Smooth muscle cell (in vitro differentiated cells): Measurements from ENCODE around the gene FAM184A. TPM values are rescaled to one million over a fixed set of nuclear protein-coding genes. Genes with fewer than 3 reads are reported as not detected.

Experiments used
- DNase-seq: peaks from one replicate; lab custom pipeline; 2025; ENCODE audit not compliant: unreplicated experiment; lab: John Stamatoyannopoulos, UW
- H2AFZ ChIP-seq: fragments of 200-600 bp; sonication (generic); 2 replicates; pipeline ENCODE4 v1.6.0; 2016; ENCODE audit warnings: antibody characterized with exemption, low read depth, mild to moderate bottlenecking
- H3F3A ChIP-seq: fragments of 200-600 bp; sonication (generic); 2 replicates; pipeline ENCODE4 v1.6.0; 2017; ENCODE audit warnings: antibody characterized with exemption, low read depth
- H3K27ac ChIP-seq: fragments of 200-600 bp; sonication (generic); 2 replicates; pipeline ENCODE4 v1.5.1; 2016; ENCODE audit warnings: low read depth, mild to moderate bottlenecking
- H3K27me3 ChIP-seq: fragments of 200-600 bp; sonication (generic); 2 replicates; pipeline ENCODE4 v1.6.1; 2016; ENCODE audit warnings: low read depth, mild to moderate bottlenecking
- H3K36me3 ChIP-seq: fragments of 200-600 bp; sonication (generic); 2 replicates; pipeline ENCODE4 v1.5.1; 2016; ENCODE audit warnings: low read depth
- H3K4me1 ChIP-seq: fragments of 200-600 bp; sonication (generic); 2 replicates; pipeline ENCODE4 v1.5.1; 2016; ENCODE audit warnings: low read depth
- H3K4me2 ChIP-seq: fragments of 200-600 bp; sonication (generic); 2 replicates; pipeline ENCODE4 v1.6.0; 2016; ENCODE audit warnings: mild to moderate bottlenecking
- H3K4me3 ChIP-seq: fragments of 200-600 bp; sonication (generic); 2 replicates; pipeline ENCODE4 v1.5.1; 2016; ENCODE audit warnings: mild to moderate bottlenecking
- H3K79me2 ChIP-seq: fragments of 200-600 bp; sonication (generic); 2 replicates; pipeline ENCODE4 v1.6.0; 2016; ENCODE audit warnings: low read depth, mild to moderate bottlenecking
- H3K9ac ChIP-seq: fragments of 200-600 bp; sonication (generic); 2 replicates; pipeline ENCODE4 v1.6.0; 2016; ENCODE audit warnings: low read depth
- H3K9me3 ChIP-seq: fragments of 200-600 bp; sonication (generic); replicated peaks from 2 replicates; pipeline ENCODE4 v1.5.1; 2016; ENCODE audit warnings: low read depth
- H4K20me1 ChIP-seq: fragments of 200-600 bp; sonication (generic); 2 replicates; pipeline ENCODE4 v1.6.0; 2016; ENCODE audit warnings: low read depth
- WGBS: methylation state at CpG from one replicate; pipeline ENCODE4 v1.1.7; 2016; ENCODE audit warnings: low lambda C conversion rate; 5-methylcytosine and 5-hydroxymethylcytosine counted together
- polyA plus RNA-seq: library from polyadenylated mRNA; unstranded; fragments of >200 nt; fragmentation: Nextera tagmentation; extraction: Ambion mirVana; gene quantifications from 2 replicates; pipeline ENCODE4 v1.2.1, GENCODE V29; 2016
- total RNA-seq: library from RNA; depleted of rRNA; stranded (reverse); fragments of >200 nt; gene quantifications from 2 replicates; pipeline ENCODE4 v1.2.3, GENCODE V29; 2014
- TF ChIP-seq, protein P1 (sequence below): fragments of 200-600 bp; sonication (generic); IDR thresholded peaks from 2 replicates; pipeline ENCODE4 v1.5.1; 2017; ENCODE audit warnings: borderline replicate concordance, mild to moderate bottlenecking, antibody characterized with exemption; ENCODE audit not compliant: insufficient read depth, poor library complexity, severe bottlenecking

FAM184A gene
- total and polyA plus RNA-seq, 2 experiments from 2014 or later = 0.23 to 0.31 TPM

DNA sequence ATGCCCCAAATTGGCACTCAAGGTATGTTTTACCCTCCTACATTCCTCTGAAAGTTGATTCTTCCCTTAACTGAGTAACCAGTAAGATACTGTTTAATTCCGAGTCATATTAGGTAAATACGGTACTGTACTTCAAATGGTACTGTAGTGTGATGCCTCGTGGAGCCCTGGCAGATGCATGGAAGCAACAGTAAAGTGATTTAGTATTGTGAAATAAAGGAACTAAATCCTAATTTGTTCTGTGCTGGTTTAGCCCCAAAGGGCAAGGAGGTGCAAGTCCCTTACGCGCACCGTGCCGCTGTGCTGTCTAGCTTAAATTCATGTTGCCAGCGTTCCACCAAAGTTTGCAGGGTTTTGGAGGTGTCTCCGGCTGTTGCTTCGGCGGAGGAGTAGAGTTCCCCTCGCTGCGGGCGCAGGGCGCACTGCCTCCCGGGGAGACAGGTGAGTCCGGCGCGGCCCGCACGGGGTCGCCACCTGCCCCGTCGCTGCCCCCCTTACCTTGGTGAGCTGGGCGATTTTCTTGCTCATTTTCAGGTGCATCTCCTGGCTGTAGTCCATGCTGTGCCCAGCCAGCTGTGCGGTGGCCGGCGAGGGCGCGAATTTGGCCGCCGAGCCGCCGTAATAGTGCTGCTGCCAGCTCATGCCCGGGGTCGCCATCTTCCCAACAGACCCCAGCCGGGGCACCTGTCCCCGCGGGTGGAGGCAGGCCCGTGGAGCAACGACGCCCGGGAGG lies 655 bp downstream of the FAM184A start:
- no peak overlapping the region for H3K27ac ChIP-seq
- no peaks in the 10 kb centered on the region for H3F3A ChIP-seq
- peaks cover 12% of the 10 kb centered on the region for H3K27me3 ChIP-seq
- H3K36me3 ChIP-seq = no peaks in the 10 kb centered on the region
- H2AFZ ChIP-seq = peak overlapping the region; percentile 52
- H3K4me3 ChIP-seq = peak overlapping the region; percentile 60
- H3K79me2 ChIP-seq = no peaks in the 10 kb centered on the region
- peak overlapping the region; percentile 99 for H3K4me2 ChIP-seq
- WGBS = 6% methylated on average over 40 of the region's 43 CpGs
- no peaks in the 10 kb centered on the region for H3K9me3 ChIP-seq
- no peaks in the 10 kb centered on the region for H3K4me1 ChIP-seq
- TF ChIP-seq, protein P1, sequence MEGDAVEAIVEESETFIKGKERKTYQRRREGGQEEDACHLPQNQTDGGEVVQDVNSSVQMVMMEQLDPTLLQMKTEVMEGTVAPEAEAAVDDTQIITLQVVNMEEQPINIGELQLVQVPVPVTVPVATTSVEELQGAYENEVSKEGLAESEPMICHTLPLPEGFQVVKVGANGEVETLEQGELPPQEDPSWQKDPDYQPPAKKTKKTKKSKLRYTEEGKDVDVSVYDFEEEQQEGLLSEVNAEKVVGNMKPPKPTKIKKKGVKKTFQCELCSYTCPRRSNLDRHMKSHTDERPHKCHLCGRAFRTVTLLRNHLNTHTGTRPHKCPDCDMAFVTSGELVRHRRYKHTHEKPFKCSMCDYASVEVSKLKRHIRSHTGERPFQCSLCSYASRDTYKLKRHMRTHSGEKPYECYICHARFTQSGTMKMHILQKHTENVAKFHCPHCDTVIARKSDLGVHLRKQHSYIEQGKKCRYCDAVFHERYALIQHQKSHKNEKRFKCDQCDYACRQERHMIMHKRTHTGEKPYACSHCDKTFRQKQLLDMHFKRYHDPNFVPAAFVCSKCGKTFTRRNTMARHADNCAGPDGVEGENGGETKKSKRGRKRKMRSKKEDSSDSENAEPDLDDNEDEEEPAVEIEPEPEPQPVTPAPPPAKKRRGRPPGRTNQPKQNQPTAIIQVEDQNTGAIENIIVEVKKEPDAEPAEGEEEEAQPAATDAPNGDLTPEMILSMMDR = no peak
- no peaks in the 10 kb centered on the region for H4K20me1 ChIP-seq
- DNase-seq = no peak
- H3K9ac ChIP-seq = no peak overlapping the region

GRCh38 chr6:119077391-119077642 lies 1.1 kb downstream of the FAM184A start:
- peaks cover 12% of the 10 kb centered on the region for H3K27me3 ChIP-seq
- no peaks in the 10 kb centered on the region for H3K9me3 ChIP-seq
- no peak overlapping the region for H2AFZ ChIP-seq
- no peaks in the 10 kb centered on the region for H3F3A ChIP-seq
- DNase-seq = no peak
- peak overlapping the region; percentile 99 for H3K4me2 ChIP-seq
- WGBS = 64% methylated on average over 3 of the region's 3 CpGs
- no peaks in the 10 kb centered on the region for H4K20me1 ChIP-seq
- no peaks in the 10 kb centered on the region for H3K79me2 ChIP-seq
- H3K4me1 ChIP-seq = no peaks in the 10 kb centered on the region
- no peak overlapping the region for H3K9ac ChIP-seq
- no peak overlapping the region for H3K27ac ChIP-seq
- no peaks in the 10 kb centered on the region for H3K36me3 ChIP-seq
- TF ChIP-seq, protein P1 = no peak
- H3K4me3 ChIP-seq = peak overlapping the region; percentile 60

DNA sequence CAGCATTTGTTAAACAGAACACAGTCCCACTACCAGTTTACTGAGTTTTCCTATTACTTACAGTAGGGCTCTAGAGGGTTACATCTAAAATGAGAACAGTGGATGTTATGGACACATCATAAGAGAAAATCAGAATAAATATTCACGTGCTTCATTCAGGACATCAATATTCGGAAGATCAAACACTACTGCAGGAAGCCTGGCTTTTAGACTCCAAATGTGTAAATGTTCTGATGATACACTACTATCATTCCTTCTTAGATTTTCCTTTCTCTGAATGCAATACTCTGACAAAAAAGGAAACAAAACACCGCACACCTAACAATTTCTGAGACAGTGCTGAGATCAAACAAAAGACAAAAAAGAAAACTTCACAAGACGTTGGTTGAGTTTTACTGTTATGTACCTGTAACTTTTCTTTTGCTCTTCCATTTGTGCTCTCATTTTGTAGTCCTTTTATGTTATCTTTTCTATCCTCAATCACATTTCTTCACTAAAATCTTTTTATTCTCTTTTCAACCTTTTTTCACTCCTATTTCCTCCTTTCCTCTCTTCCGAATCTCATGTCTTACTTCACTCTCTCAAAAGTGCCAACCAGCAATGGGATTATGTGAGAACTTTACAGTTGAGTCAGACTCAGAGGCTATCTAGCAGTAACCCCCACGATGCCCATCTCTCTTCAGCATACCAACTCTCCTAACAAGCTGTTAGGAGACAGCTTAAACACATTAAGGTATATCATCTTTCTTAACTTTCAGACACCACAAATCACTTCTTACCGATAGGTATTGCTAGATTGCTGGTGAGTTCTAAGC lies 1.7 kb downstream of the FAM184A start:
- Histone ChIP-seq H3K4me1 (no peaks in the 10 kb centered on the region), H3K9ac (no peak overlapping the region), H3K4me3 (no peak overlapping the region), H3F3A (no peaks in the 10 kb centered on the region), H3K4me2 (no peak overlapping the region), H3K36me3 (no peaks in the 10 kb centered on the region), H3K27ac (no peak overlapping the region), H2AFZ (no peak overlapping the region), H3K9me3 (no peaks in the 10 kb centered on the region), H3K27me3 (peaks cover 12% of the 10 kb centered on the region), H4K20me1 (no peaks in the 10 kb centered on the region), H3K79me2 (no peaks in the 10 kb centered on the region)
- DNase-seq = no peak
- 79% methylated on average over 7 of the region's 7 CpGs for WGBS
- TF ChIP-seq, protein P1 = no peak
